H1 (cell line): ENCODE measurements around the gene ZNF423. TPM values are rescaled to one million over a fixed set of nuclear protein-coding genes. Genes with fewer than 3 reads are reported as not detected.
A peak's percentile ranks its signal among the peaks of the same experiment; 100 is the strongest.

Experiments used
- CTCF ChIA-PET: fragments of 300-600 bp; sonication (Branson Sonifier 250); formaldehyde crosslinking; loops from one replicate; lab custom pipeline; 2021; ENCODE audit not compliant: partially characterized antibody; lab: Charles Lee
- POLR2A ChIA-PET: fragments of 300-600 bp; sonication (Branson Sonifier 250); formaldehyde crosslinking; loops from one replicate; lab custom pipeline; 2021; ENCODE audit warnings: inconsistent platforms; ENCODE audit not compliant: partially characterized antibody; lab: Charles Lee
- DNase-seq, 2 experiments: peaks; one replicate each; pipeline versions ENCODE4 v3.0.0 to v3.0.0-alpha.2; 2010 to 2022; ENCODE audit warnings: low spot score in 2 of 2, low read depth in 1 of 2, mixed read lengths in 1 of 2
- FAIRE-seq: peaks from 2 replicates; lab custom pipeline; 2011; peaks lifted over from hg19 to GRCh38; lab: Jason Lieb, UNC
- H2AFZ ChIP-seq: 2 replicates; pipeline ENCODE4 v1.8.1; 2012; ENCODE audit warnings: low read length, inconsistent platforms
- H2AK5ac ChIP-seq: 2 replicates; pipeline ENCODE4 v1.6.1; 2013; ENCODE audit warnings: low read depth, low read length
- H2BK120ac ChIP-seq: replicated peaks from 2 replicates; pipeline ENCODE3; 2013; ENCODE audit warnings: low read depth, low read length, inconsistent platforms
- H2BK12ac ChIP-seq: 2 replicates; pipeline ENCODE4 v1.6.1; 2013; ENCODE audit warnings: low read depth, low read length
- H2BK15ac ChIP-seq: 2 replicates; pipeline ENCODE4 v1.6.1; 2013; ENCODE audit warnings: low read length
- H2BK20ac ChIP-seq: 2 replicates; pipeline ENCODE4 v1.6.1; 2013; ENCODE audit warnings: low read length
- H2BK5ac ChIP-seq: 2 replicates; pipeline ENCODE4 v1.6.1; 2013; ENCODE audit warnings: low read depth, low read length
- H3K14ac ChIP-seq: 2 replicates; pipeline ENCODE4 v1.6.1; 2013; ENCODE audit warnings: inconsistent platforms; ENCODE audit not compliant: insufficient read length
- H3K18ac ChIP-seq: 2 replicates; pipeline ENCODE4 v1.6.1; 2013; ENCODE audit warnings: low read length; ENCODE audit errors: extremely low read depth
- H3K23ac ChIP-seq: 2 replicates; pipeline ENCODE4 v1.6.1; 2013; ENCODE audit warnings: inconsistent platforms; ENCODE audit not compliant: insufficient read length
- H3K23me2 ChIP-seq: 2 replicates; pipeline ENCODE4 v1.6.1; 2013; ENCODE audit warnings: low read depth, low read length
- H3K27ac ChIP-seq: 2 replicates; pipeline ENCODE4 v1.6.1; 2011; ENCODE audit warnings: low read depth, low read length, inconsistent platforms
- H3K27me3 ChIP-seq, 4 experiments: replicated peaks in 1 of 4; 1 replicate in 1 of 4; 2 replicates in 3 of 4; pipeline versions ENCODE4 v1.6.1 to v1.8.1; 2011 to 2013; ENCODE audit warnings: low read length in 3 of 4, mild to moderate bottlenecking in 3 of 4, inconsistent platforms in 2 of 4, mixed read lengths in 2 of 4, moderate library complexity in 1 of 4; ENCODE audit not compliant: control insufficient read depth in 3 of 4, insufficient read depth in 3 of 4; ENCODE audit errors: extremely low read depth in 1 of 4
- H3K36me3 ChIP-seq, 4 experiments: 2 replicates each; pipeline versions ENCODE4 v1.6.1 to v1.8.1; 2011 to 2013; ENCODE audit warnings: mild to moderate bottlenecking in 4 of 4, low read length in 3 of 4, moderate library complexity in 2 of 4, control low read depth in 1 of 4, inconsistent platforms in 1 of 4; ENCODE audit not compliant: insufficient read depth in 4 of 4, control insufficient read depth in 2 of 4
- H3K4ac ChIP-seq: replicated peaks from 2 replicates; pipeline ENCODE3; 2013; ENCODE audit warnings: low read length, low read depth, mixed read lengths, inconsistent platforms; ENCODE audit not compliant: insufficient read length
- H3K4me1 ChIP-seq, 4 experiments: replicated peaks in 1 of 4; 1 replicate in 1 of 4; 2 replicates in 3 of 4; pipeline versions ENCODE4 v1.6.1 to v1.8.1; 2011 to 2013; ENCODE audit warnings: low read length in 3 of 4, inconsistent platforms in 2 of 4, mixed read lengths in 1 of 4; ENCODE audit not compliant: insufficient read depth in 4 of 4, control insufficient read depth in 3 of 4
- H3K4me2 ChIP-seq, 2 experiments: 2 replicates each; pipeline versions ENCODE4 v1.6.1 to v1.8.1; 2011 to 2013; ENCODE audit warnings: low read depth in 2 of 2, low read length in 2 of 2, control low read depth in 1 of 2, inconsistent platforms in 1 of 2, mild to moderate bottlenecking in 1 of 2; ENCODE audit not compliant: insufficient read depth in 1 of 2
- H3K4me3 ChIP-seq, 4 experiments: fragments of 200-600, 300-600 bp in 1 of 4; sonication (generic), shearing (Covaris generic), sonication (Bioruptor Twin) in 1 of 4; 2 replicates each; pipeline versions ENCODE4 v1.5.1 to v1.8.1; 2011 to 2016; ENCODE audit warnings: low read length in 4 of 4, low read depth in 3 of 4, control low read depth in 2 of 4, inconsistent platforms in 2 of 4, mild to moderate bottlenecking in 2 of 4, mixed read lengths in 1 of 4, moderate library complexity in 1 of 4; ENCODE audit not compliant: insufficient read depth in 2 of 4; ENCODE audit errors: extremely low read depth in 1 of 4
- H3K56ac ChIP-seq: replicated peaks from 2 replicates; pipeline ENCODE3; 2013; ENCODE audit warnings: low read depth, mild to moderate bottlenecking, mixed read lengths, low read length, inconsistent platforms; ENCODE audit not compliant: insufficient read length
- H3K79me1 ChIP-seq: 2 replicates; pipeline ENCODE4 v1.6.1; 2013; ENCODE audit warnings: low read depth, low read length, control low read depth
- H3K79me2 ChIP-seq, 2 experiments: 2 replicates each; pipeline versions ENCODE4 v1.6.1 to v1.8.1; 2012 to 2013; ENCODE audit warnings: low read length in 2 of 2, mild to moderate bottlenecking in 2 of 2, inconsistent platforms in 1 of 2; ENCODE audit not compliant: insufficient read depth in 2 of 2, control insufficient read depth in 1 of 2
- H3K9ac ChIP-seq, 4 experiments: replicated peaks in 1 of 4; 1 replicate in 1 of 4; 2 replicates in 3 of 4; pipeline versions ENCODE4 v1.6.1 to v1.8.1; 2011 to 2013; ENCODE audit warnings: low read depth in 3 of 4, low read length in 3 of 4, control low read depth in 2 of 4, mild to moderate bottlenecking in 2 of 4, moderate library complexity in 2 of 4, inconsistent platforms in 1 of 4; ENCODE audit errors: extremely low read depth in 1 of 4
- H3K9me3 ChIP-seq, 2 experiments: 2 replicates each; pipeline versions ENCODE4 v1.6.1 to v1.8.1; 2012 to 2013; ENCODE audit warnings: mild to moderate bottlenecking in 2 of 2, moderate library complexity in 2 of 2, control low read depth in 1 of 2, inconsistent platforms in 1 of 2, low read depth in 1 of 2, low read length in 1 of 2, mixed read lengths in 1 of 2; ENCODE audit not compliant: insufficient read depth in 2 of 2
- H4K20me1 ChIP-seq, 2 experiments: replicated peaks in 1 of 2; 2 replicates each; pipeline versions ENCODE3 to v1.8.1; 2011 to 2013; ENCODE audit warnings: inconsistent platforms in 2 of 2, low read length in 2 of 2, mild to moderate bottlenecking in 1 of 2; ENCODE audit not compliant: insufficient read depth in 2 of 2, control insufficient read depth in 1 of 2
- H4K5ac ChIP-seq: 2 replicates; pipeline ENCODE4 v1.6.1; 2013; ENCODE audit warnings: low read length, low read depth, mixed read lengths, inconsistent platforms; ENCODE audit not compliant: insufficient read length
- H4K8ac ChIP-seq: 2 replicates; pipeline ENCODE4 v1.8.0; 2013; ENCODE audit warnings: mild to moderate bottlenecking, moderate library complexity, low read length, inconsistent platforms; ENCODE audit not compliant: insufficient read depth; ENCODE audit errors: extremely low read depth
- H4K91ac ChIP-seq: replicated peaks from 2 replicates; pipeline ENCODE3; 2013; ENCODE audit warnings: low read length, mixed read lengths, inconsistent platforms; ENCODE audit not compliant: insufficient read length
- GABPA ChIP-seq: IDR thresholded peaks from 2 replicates; pipeline ENCODE4 v1.6.1; 2011; ENCODE audit warnings: mild to moderate bottlenecking, low read length, moderate library complexity, borderline replicate concordance; ENCODE audit not compliant: insufficient read depth
- HDAC6 ChIP-seq: IDR thresholded peaks from one replicate; pipeline ENCODE4 v1.7.1; 2012; ENCODE audit warnings: low read depth, mild to moderate bottlenecking, inconsistent platforms, low read length, moderate library complexity
- NRF1 ChIP-seq: IDR thresholded peaks from 2 replicates; pipeline ENCODE4 v1.6.1; 2011; ENCODE audit warnings: mild to moderate bottlenecking, low read depth, low read length, improper control_type of control experiment
- POLR2A ChIP-seq, 2 experiments: IDR thresholded peaks; 1 replicate in 1 of 2; 2 replicates in 1 of 2; pipeline ENCODE4 v1.6.1; 2011; ENCODE audit warnings: low read depth in 2 of 2, low read length in 2 of 2, mild to moderate bottlenecking in 2 of 2; ENCODE audit errors: control extremely low read depth in 1 of 2
- POU5F1 ChIP-seq: IDR thresholded peaks from 2 replicates; pipeline ENCODE4 v1.6.1; 2011; ENCODE audit warnings: low read depth, mild to moderate bottlenecking, low read length, moderate library complexity
- RAD21 ChIP-seq, 2 experiments: IDR thresholded peaks in 1 of 2; conservative IDR thresholded peaks in 1 of 2; 2 replicates each; pipeline ENCODE4 v1.6.1; 2011; ENCODE audit warnings: low read depth in 2 of 2, low read length in 2 of 2, improper control_type of control experiment in 1 of 2, inconsistent platforms in 1 of 2, mild to moderate bottlenecking in 1 of 2, moderate library complexity in 1 of 2
- RNF2 ChIP-seq: fragments of 200-900, 300-1000 bp; sonication (generic); IDR thresholded peaks from 2 replicates; pipeline ENCODE4 v1.7.1; 2016; ENCODE audit warnings: borderline replicate concordance, low read depth, mild to moderate bottlenecking, antibody characterized with exemption, low read length; ENCODE audit not compliant: poor library complexity, severe bottlenecking; ENCODE audit errors: missing control alignments
- SIRT6 ChIP-seq: IDR thresholded peaks from one replicate; pipeline ENCODE4 v1.7.1; 2012; ENCODE audit warnings: low read length, inconsistent platforms
- SRF ChIP-seq: IDR thresholded peaks from 2 replicates; pipeline ENCODE4 v1.6.1; 2011; ENCODE audit warnings: mild to moderate bottlenecking, low read depth, low read length, moderate library complexity
- YY1 ChIP-seq: IDR thresholded peaks from 2 replicates; pipeline ENCODE4 v1.6.1; 2011; ENCODE audit warnings: low read depth, mild to moderate bottlenecking, low read length
- WGBS, 2 experiments: shearing (Covaris generic) in 1 of 2; methylation state at CpG; one replicate each; pipeline versions ENCODE4 v1.1.6 to v1.1.7; 2013 to 2015; ENCODE audit warnings: low lambda C conversion rate in 2 of 2, mixed read lengths in 2 of 2, inconsistent platforms in 1 of 2, low coverage in 1 of 2, missing lambda C conversion rate in 1 of 2; ENCODE audit not compliant: insufficient replicate concordance in 2 of 2, insufficient coverage in 1 of 2, insufficient read length in 1 of 2; ENCODE audit errors: extremely low coverage in 1 of 2, missing lambda C conversion rate in 1 of 2; 5-methylcytosine and 5-hydroxymethylcytosine counted together
- polyA plus RNA-seq, 7 experiments: library from polyadenylated mRNA; depleted of rRNA in 3 of 7; stranded (reverse) in 5 of 7; unstranded in 2 of 7; fragments of >200 nt in 5 of 7; fragments of 200-250 nt in 2 of 7; gene quantifications; 1 replicate in 5 of 7; 2 replicates in 1 of 7; 4 replicates in 1 of 7; pipeline versions ENCODE4 v1.2.1 to v1.2.3, GENCODE V29; 2011 to 2013; ENCODE audit warnings: missing spikeins in 2 of 7, mixed read lengths in 2 of 7
- total RNA-seq: library from RNA; stranded (reverse); fragmentation: NEBNext Ultra II Directional; extraction: Animal tissue kit (Norgen Biotek cat#: 25700); gene quantifications from 2 replicates; pipeline ENCODE4 v1.2.1, GENCODE V29; 2021
- TF ChIP-seq, protein P1 (sequence below): IDR thresholded peaks from 2 replicates; pipeline ENCODE4 v1.6.1; 2012; ENCODE audit warnings: inconsistent platforms

Gene ZNF423
- total and polyA plus RNA-seq, 2 of the 8 experiments (the other 6 are each of a cell fraction or from before 2014, with no cell fraction given): 38.2 to 52.3 TPM

DNA sequence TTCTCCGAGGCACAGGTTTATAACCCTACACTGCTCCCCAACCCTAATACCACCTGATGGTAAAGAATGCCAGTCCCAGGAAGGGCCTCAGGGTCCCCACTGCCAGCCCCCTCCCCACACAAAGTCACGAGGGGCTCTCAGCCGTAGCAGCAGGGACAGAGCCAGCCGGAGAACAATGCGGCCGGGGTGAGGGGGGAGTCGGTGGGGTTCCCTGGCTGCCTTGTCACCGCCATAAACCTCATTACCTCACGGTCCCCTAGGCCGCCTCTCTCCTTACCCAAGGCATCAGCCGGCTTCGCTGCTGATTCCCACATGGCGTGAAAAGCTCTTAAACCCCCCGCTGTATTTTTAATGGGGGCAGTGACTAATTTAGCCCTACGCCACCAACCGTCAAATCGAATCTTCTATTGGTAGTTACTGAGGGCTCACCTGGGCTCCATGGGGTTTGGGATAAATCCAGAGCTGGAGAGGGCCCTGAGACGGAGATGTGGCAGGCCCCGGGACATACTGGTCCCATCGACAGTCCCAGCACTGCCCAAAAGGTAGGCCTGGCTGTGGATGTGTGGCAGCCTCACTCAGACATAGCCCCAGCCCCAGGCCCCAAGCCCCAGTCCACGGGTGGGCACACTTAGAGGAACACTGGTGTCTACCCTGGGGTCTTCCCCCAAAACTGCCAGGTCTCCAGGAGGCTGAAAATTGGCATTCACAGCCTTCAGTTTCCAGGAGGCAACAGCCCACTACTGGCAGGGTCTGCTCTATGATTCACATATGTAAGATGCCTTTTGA is 367.0 kb downstream of the ZNF423 start:
- H2BK15ac ChIP-seq: no peak overlapping the region
- no peak overlapping the region for H3K14ac ChIP-seq
- no peak overlapping the region for H4K91ac ChIP-seq
- no peaks in the 10 kb centered on the region for H3K79me2 ChIP-seq
- H3K56ac ChIP-seq: no peak overlapping the region
- no peak overlapping the region for H2BK5ac ChIP-seq
- no peak overlapping the region for H3K18ac ChIP-seq
- H4K20me1 ChIP-seq: peaks cover 0 to 2% of the 10 kb centered on the region in 2 experiments
- H3K4me2 ChIP-seq: no peak overlapping the region
- POLR2A ChIA-PET: no interaction called here
- no peak overlapping the region for H3K23ac ChIP-seq
- no peak overlapping the region for H2BK120ac ChIP-seq
- DNase-seq (no peak), FAIRE-seq (no peak)
- no peak overlapping the region for H4K5ac ChIP-seq
- no peaks in the 10 kb centered on the region for H3K9me3 ChIP-seq
- no peaks in the 10 kb centered on the region for H3K36me3 ChIP-seq
- H3K4me1 ChIP-seq: peaks cover 0 to 16% (median 6%) of the 10 kb centered on the region in 4 experiments; a peak in 6 of 7 replicates
- H4K8ac ChIP-seq: peak overlapping the region; percentile 64; the same call in 1 of the 2 replicates
- H3K4ac ChIP-seq: no peak overlapping the region
- H2AFZ ChIP-seq: no peak overlapping the region
- CTCF ChIA-PET: interaction anchor here (1.0 to 1.2 kb wide), 2 partner anchors 81 to 428 kb away, joined by 3 read pairs; no protein-coding TSS in a partner anchor
- no peak overlapping the region for H3K9ac ChIP-seq
- no peak overlapping the region for H2AK5ac ChIP-seq
- H3K27me3 ChIP-seq: no peaks in the 10 kb centered on the region; a peak in 1 of 7 replicates
- peaks cover 2% of the 10 kb centered on the region; the same call in 1 of the 2 replicates for H3K23me2 ChIP-seq
- no peak overlapping the region for H3K4me3 ChIP-seq
- H3K79me1 ChIP-seq: no peaks in the 10 kb centered on the region
- no peak overlapping the region for H2BK20ac ChIP-seq
- H3K27ac ChIP-seq: no peak overlapping the region
- no peak overlapping the region for H2BK12ac ChIP-seq
- WGBS, 2 experiments: 88% methylated on average over 21 of the region's 21 CpGs; no CpG with 5 or more reads in 1 of the 2 experiments
- TF ChIP-seq YY1 (no peak), SRF (no peak), SIRT6 (no peak), POU5F1 (no peak), POLR2A (IDR thresholded peaks at IDR 0.05; ENCODE audit: control extremely low read depth in 1 of 2, low read depth in 2 of 2, low read length in 2 of 2) (no peak), HDAC6 (no peak), GABPA (no peak), NRF1 (no peak), RAD21 (IDR thresholded peaks at IDR 0.05 in 1 of 2, conservative IDR thresholded peaks at IDR 0.05 in 1 of 2; ENCODE audit: low read depth in 2 of 2, low read length in 2 of 2) (no peak), RNF2 (no peak)
- TF ChIP-seq, protein P1, sequence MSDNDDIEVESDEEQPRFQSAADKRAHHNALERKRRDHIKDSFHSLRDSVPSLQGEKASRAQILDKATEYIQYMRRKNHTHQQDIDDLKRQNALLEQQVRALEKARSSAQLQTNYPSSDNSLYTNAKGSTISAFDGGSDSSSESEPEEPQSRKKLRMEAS: no peak
